ENCODE measurements around the gene ARHGEF28. TPM values are rescaled to one million over a fixed set of nuclear protein-coding genes. Genes with fewer than 3 reads are reported as not detected.

ARHGEF28 gene
- total and polyA plus RNA-seq, 10 of the 15 experiments (the other 5 are each of a cell fraction or from before 2014, with no cell fraction given), result 0.10 to 0.72 (median 0.22) TPM; not detected in 2

GRCh38 chr5:73940026-73940425, 314.0 kb downstream of the ARHGEF28 start:
- ChIA-PET POLR2A (no interaction called here), SMC1A (ENCODE audit: uncharacterized antibody, unreplicated experiment) (interaction anchor here (1.4 to 1.9 kb wide), 2 partner anchors 21 to 38 kb away, joined by 4 to 7 read pairs; no protein-coding TSS in a partner anchor), RAD21 (ENCODE audit: unreplicated experiment) (no interaction called here), CTCF (interaction anchor here (0.9 to 1.2 kb wide), 2 partner anchors 9 to 38 kb away, joined by 3 to 4 read pairs; no protein-coding TSS in a partner anchor)
- no peak overlapping the region for H3K4me2 ChIP-seq (ENCODE audit: control insufficient read depth, insufficient read depth)
- H3K4me3 ChIP-seq, result no peak overlapping the region
- H3K4me1 ChIP-seq (ENCODE audit: control insufficient read depth, insufficient read depth, low read length), result no peaks in the 10 kb centered on the region
- no peaks in the 10 kb centered on the region for H3K27me3 ChIP-seq (replicated peaks in 1 of 2; ENCODE audit: control insufficient read depth in 2 of 2, insufficient read depth in 2 of 2, low read length in 1 of 2)
- no peaks in the 10 kb centered on the region for H3K79me2 ChIP-seq (ENCODE audit: control insufficient read depth, insufficient read depth, low read length)
- H3K9me3 ChIP-seq (replicated peaks; ENCODE audit: control insufficient read depth, insufficient read depth, low read length), result no peaks in the 10 kb centered on the region
- TF ChIP-seq PAX5 (IDR thresholded peaks at IDR 0.05; ENCODE audit: borderline replicate concordance, low read depth, low read length) (no peak), PAX8 (IDR thresholded peaks at IDR 0.05) (no peak), ATF7 (IDR thresholded peaks at IDR 0.05; ENCODE audit: low read depth) (no peak), EP300 (IDR thresholded peaks at IDR 0.05; ENCODE audit: borderline replicate concordance in 1 of 2, control insufficient read depth in 1 of 2, low read depth in 2 of 2, low read length in 2 of 2) (no peak), CHD1 (IDR thresholded peaks at IDR 0.05; ENCODE audit: low read depth, low read length) (no peak), SIX5 (IDR thresholded peaks at IDR 0.05; ENCODE audit: low read depth, low read length, severe bottlenecking) (no peak), POLR2A (IDR thresholded peaks at IDR 0.05; ENCODE audit: low read depth, low read length) (no peak), KLF5 (IDR thresholded peaks at IDR 0.05; ENCODE audit: partially characterized antibody) (no peak), RUNX3 (IDR thresholded peaks at IDR 0.05; ENCODE audit: low read length) (no peak), KAT2A (conservative IDR thresholded peaks at IDR 0.05; ENCODE audit: control insufficient read depth, low read depth, low read length) (no peak), ZZZ3 (IDR thresholded peaks at IDR 0.05; ENCODE audit: control insufficient read depth, insufficient read length, low read depth) (no peak), ZBTB33 (IDR thresholded peaks at IDR 0.05) (no peak), SREBF2 (IDR thresholded peaks at IDR 0.05; ENCODE audit: low read length) (no peak), NKRF (conservative IDR thresholded peaks at IDR 0.05) (no peak), IKZF2 (IDR thresholded peaks at IDR 0.05) (no peak), PKNOX1 (IDR thresholded peaks at IDR 0.05) (no peak), ZNF384 (IDR thresholded peaks at IDR 0.05; ENCODE audit: borderline replicate concordance, low read depth, low read length) (no peak), PML (IDR thresholded peaks at IDR 0.05; ENCODE audit: low read length) (no peak), LARP7 (IDR thresholded peaks at IDR 0.05) (no peak), CREM (IDR thresholded peaks at IDR 0.05; ENCODE audit: low read depth) (no peak)
- no peak overlapping the region for H2AFZ ChIP-seq (ENCODE audit: control insufficient read depth, low read depth, low read length)
- no peak overlapping the region for H3K27ac ChIP-seq (ENCODE audit: control insufficient read depth, insufficient read depth)
- ATAC-seq (no peak), DNase-seq (ENCODE audit: low read depth, low spot score) (no peak), FAIRE-seq (no peak)
- intact Hi-C loops (cut with micrococcal nuclease; ENCODE audit: unreplicated experiment), result no loop called here
- BruUV-seq (replicated peaks), result no TSS peak
- H3K9ac ChIP-seq (ENCODE audit: control insufficient read depth, insufficient read depth, low read length), result no peak overlapping the region
- in situ Hi-C loops (cut with MboI), result no loop called here
- no peaks in the 10 kb centered on the region for H3K36me3 ChIP-seq (ENCODE audit: control insufficient read depth in 2 of 2, insufficient read depth in 2 of 2, low read length in 1 of 2)
- H4K20me1 ChIP-seq (ENCODE audit: control insufficient read depth, insufficient read depth), result no peaks in the 10 kb centered on the region

Data from GM12878 (cell line).